ENCODE results near the gene STON2. TPM values are rescaled to one million over a fixed set of nuclear protein-coding genes. Genes with fewer than 3 reads are reported as not detected.

STON2 gene
- total and polyA plus RNA-seq, 2 donors from 2014 or later: 14.8 to 86.6 TPM

DNA sequence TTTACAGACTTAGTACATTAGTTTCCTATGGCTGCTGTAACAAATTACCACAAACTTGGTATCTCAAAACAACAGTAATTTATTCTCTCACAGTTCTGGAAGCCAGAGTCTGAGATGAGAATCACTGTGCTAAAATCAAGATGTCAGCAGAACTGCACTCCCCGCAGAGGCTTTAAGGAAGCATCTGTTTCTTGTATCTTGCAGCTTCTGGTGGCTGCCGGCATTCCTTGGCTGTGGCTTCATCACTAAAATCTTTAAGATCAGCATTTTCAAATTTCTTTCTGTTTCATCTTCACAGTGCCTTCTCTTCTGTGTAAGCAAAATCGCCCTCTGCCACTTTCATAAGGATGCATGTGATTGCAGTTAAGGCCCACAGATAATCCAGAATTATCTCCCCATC, 9.4 kb downstream of the STON2 start:
- no peak for FAIRE-seq

DNA sequence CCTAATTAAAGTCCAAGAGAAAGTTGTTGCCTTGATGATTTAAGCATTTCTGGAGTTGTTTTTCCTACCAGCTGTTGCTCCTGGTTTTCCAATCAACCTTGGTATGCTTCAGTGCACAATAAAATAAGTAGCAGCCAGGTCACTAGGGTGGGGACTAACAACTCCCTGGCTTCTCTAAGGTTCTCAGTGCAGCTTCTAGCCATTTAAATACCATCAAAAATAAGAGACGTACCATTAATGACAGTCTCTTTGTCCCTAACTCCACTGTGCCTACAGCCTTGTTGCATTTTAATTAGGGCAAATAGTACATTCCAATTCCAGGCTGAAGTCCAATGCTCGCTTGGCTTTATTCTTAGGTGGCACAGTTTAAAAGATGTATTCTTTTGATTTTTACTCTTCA, 11.8 kb downstream of the STON2 start:
- no peaks in the 10 kb centered on the region for H3K9me3 ChIP-seq (ENCODE audit: control insufficient read depth in 2 of 3, insufficient read depth in 1 of 3, low read length in 3 of 3)
- peak overlapping the region in 1 of 3 donors; percentile 30 for H3K4me3 ChIP-seq (ENCODE audit: low read length in 3 of 3)
- peak in 2 of 5 donors; percentile 59 to 76 for DNase-seq
- intact Hi-C loops (cut with DNase I): no loop called here
- no peak for FAIRE-seq
- TF ChIP-seq, protein P1, sequence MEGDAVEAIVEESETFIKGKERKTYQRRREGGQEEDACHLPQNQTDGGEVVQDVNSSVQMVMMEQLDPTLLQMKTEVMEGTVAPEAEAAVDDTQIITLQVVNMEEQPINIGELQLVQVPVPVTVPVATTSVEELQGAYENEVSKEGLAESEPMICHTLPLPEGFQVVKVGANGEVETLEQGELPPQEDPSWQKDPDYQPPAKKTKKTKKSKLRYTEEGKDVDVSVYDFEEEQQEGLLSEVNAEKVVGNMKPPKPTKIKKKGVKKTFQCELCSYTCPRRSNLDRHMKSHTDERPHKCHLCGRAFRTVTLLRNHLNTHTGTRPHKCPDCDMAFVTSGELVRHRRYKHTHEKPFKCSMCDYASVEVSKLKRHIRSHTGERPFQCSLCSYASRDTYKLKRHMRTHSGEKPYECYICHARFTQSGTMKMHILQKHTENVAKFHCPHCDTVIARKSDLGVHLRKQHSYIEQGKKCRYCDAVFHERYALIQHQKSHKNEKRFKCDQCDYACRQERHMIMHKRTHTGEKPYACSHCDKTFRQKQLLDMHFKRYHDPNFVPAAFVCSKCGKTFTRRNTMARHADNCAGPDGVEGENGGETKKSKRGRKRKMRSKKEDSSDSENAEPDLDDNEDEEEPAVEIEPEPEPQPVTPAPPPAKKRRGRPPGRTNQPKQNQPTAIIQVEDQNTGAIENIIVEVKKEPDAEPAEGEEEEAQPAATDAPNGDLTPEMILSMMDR (IDR thresholded peaks at IDR 0.05; ENCODE audit: borderline replicate concordance, extremely low read depth, insufficient read depth): no peak
- H3K27ac ChIP-seq (ENCODE audit: low read depth in 2 of 2, low read length in 2 of 2): peak overlapping the region; percentile 10 to 44
- no peaks in the 10 kb centered on the region for H3K27me3 ChIP-seq (ENCODE audit: control insufficient read depth, insufficient read depth, low read length)
- no peak overlapping the region for H3K9ac ChIP-seq (ENCODE audit: low read length in 3 of 3)
- no peaks in the 10 kb centered on the region for H3K36me3 ChIP-seq (ENCODE audit: control insufficient read depth in 2 of 3, insufficient read depth in 3 of 3, low read length in 3 of 3)
- H3K4me1 ChIP-seq (ENCODE audit: control insufficient read depth in 2 of 3, insufficient read depth in 2 of 3, low read depth in 1 of 3, low read length in 3 of 3): peaks cover 9 to 23% (median 10%) of the 10 kb centered on the region in 3 donors

More for the DNA sequence above, 9.4 kb downstream of the STON2 start:
- Histone ChIP-seq H3K9ac (ENCODE audit: low read length in 3 of 3) (no peak overlapping the region), H3K4me3 (ENCODE audit: low read length in 3 of 3) (no peak overlapping the region), H3K4me1 (ENCODE audit: control insufficient read depth in 2 of 3, insufficient read depth in 2 of 3, low read depth in 1 of 3, low read length in 3 of 3) (peaks cover 3 to 15% (median 7%) of the 10 kb centered on the region in 3 donors), H3K9me3 (ENCODE audit: control insufficient read depth in 2 of 3, insufficient read depth in 1 of 3, low read length in 3 of 3) (no peaks in the 10 kb centered on the region), H3K27me3 (ENCODE audit: control insufficient read depth, insufficient read depth, low read length) (no peaks in the 10 kb centered on the region), H3K36me3 (ENCODE audit: control insufficient read depth in 2 of 3, insufficient read depth in 3 of 3, low read length in 3 of 3) (peaks cover 0 to 10% (median 8%) of the 10 kb centered on the region in 3 donors), H3K27ac (ENCODE audit: low read depth in 2 of 2, low read length in 2 of 2) (no peak overlapping the region)
- TF ChIP-seq, protein P1 (IDR thresholded peaks at IDR 0.05; ENCODE audit: borderline replicate concordance, extremely low read depth, insufficient read depth): no peak
- DNase-seq: no peak
- intact Hi-C loops (cut with DNase I): no loop called here

DNA sequence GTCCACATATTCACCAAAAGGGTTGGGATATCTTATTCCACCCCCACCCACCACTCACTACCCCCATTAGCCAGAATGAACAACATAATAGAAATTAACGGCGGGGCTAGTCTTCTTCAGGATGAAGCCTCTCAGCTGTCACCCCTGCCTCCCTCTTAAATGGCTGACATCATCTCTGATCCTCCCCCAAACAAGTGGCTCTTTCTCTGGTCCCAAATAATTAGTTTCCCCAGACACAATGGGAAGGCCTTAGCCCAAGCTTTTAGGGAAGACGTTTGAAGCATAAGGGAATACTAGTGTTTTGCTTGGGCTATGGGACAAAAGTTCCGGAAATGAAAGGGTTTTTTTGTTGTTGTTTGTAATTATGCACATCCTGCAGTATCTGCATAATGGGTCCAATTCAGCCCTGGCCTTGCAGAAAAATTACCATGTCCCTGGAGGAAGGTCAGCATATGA, 13.8 kb downstream of the STON2 start:
- no peak overlapping the region for H3K4me3 ChIP-seq (ENCODE audit: low read length in 3 of 3)
- DNase-seq (no peak), FAIRE-seq (no peak)
- H3K36me3 ChIP-seq (ENCODE audit: control insufficient read depth in 2 of 3, insufficient read depth in 3 of 3, low read length in 3 of 3): no peaks in the 10 kb centered on the region
- TF ChIP-seq, protein P1 (IDR thresholded peaks at IDR 0.05; ENCODE audit: borderline replicate concordance, extremely low read depth, insufficient read depth): no peak
- no peak overlapping the region for H3K9ac ChIP-seq (ENCODE audit: low read length in 3 of 3)
- intact Hi-C loops (cut with DNase I): no loop called here
- no peaks in the 10 kb centered on the region for H3K27me3 ChIP-seq (ENCODE audit: control insufficient read depth, insufficient read depth, low read length)
- no peaks in the 10 kb centered on the region for H3K9me3 ChIP-seq (ENCODE audit: control insufficient read depth in 2 of 3, insufficient read depth in 1 of 3, low read length in 3 of 3)
- H3K27ac ChIP-seq (ENCODE audit: low read depth in 2 of 2, low read length in 2 of 2): peak overlapping the region in 1 of 2 donors; percentile 7
- H3K4me1 ChIP-seq (ENCODE audit: control insufficient read depth in 2 of 3, insufficient read depth in 2 of 3, low read depth in 1 of 3, low read length in 3 of 3): peaks cover 9 to 23% (median 10%) of the 10 kb centered on the region in 3 donors

DNA sequence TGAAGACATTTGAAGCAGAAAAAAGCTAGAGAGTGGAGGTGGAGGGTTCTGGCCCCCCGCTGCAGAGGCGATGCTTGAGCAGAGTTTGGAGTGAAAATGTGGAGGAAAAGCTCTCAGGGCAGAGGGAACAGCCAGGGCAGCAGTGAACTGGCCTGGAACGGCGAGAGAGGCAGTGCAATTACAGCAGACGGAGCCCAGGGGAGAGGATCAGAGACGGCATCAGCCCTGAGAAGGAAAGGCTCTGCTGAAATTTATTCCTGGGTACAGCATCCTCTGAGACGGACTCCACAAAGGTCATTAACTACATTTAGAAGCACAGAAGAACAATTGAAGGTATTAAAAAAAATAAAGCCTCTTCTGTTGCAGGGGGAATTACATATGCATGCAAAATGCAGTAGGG, 14.2 kb downstream of the STON2 start:
- H3K9me3 ChIP-seq (ENCODE audit: control insufficient read depth in 2 of 3, insufficient read depth in 1 of 3, low read length in 3 of 3): no peaks in the 10 kb centered on the region
- H3K4me1 ChIP-seq (ENCODE audit: control insufficient read depth in 2 of 3, insufficient read depth in 2 of 3, low read depth in 1 of 3, low read length in 3 of 3): peaks cover 9 to 23% (median 10%) of the 10 kb centered on the region in 3 donors
- intact Hi-C loops (cut with DNase I): no loop called here
- H3K4me3 ChIP-seq (ENCODE audit: low read length in 3 of 3): no peak overlapping the region
- no peaks in the 10 kb centered on the region for H3K36me3 ChIP-seq (ENCODE audit: control insufficient read depth in 2 of 3, insufficient read depth in 3 of 3, low read length in 3 of 3)
- DNase-seq (peak in 1 of 5 donors; percentile 27), FAIRE-seq (no peak)
- TF ChIP-seq, protein P1 (IDR thresholded peaks at IDR 0.05; ENCODE audit: borderline replicate concordance, extremely low read depth, insufficient read depth): no peak
- peak overlapping the region in 1 of 2 donors; percentile 56 for H3K27ac ChIP-seq (ENCODE audit: low read depth in 2 of 2, low read length in 2 of 2)
- no peaks in the 10 kb centered on the region for H3K27me3 ChIP-seq (ENCODE audit: control insufficient read depth, insufficient read depth, low read length)
- no peak overlapping the region for H3K9ac ChIP-seq (ENCODE audit: low read length in 3 of 3)

All from kidney (tissue), 14 donors.